BJ (cell line): ENCODE results near the gene IFIT1B. TPM values are rescaled to one million over a fixed set of nuclear protein-coding genes. Genes with fewer than 3 reads are reported as not detected.

ENCODE experiments used
- CTCF ChIA-PET: fragments of 350-600 bp; formaldehyde crosslinking; extraction: SDS; loops from one replicate; lab custom pipeline; 2021; ENCODE audit warnings: antibody characterized with exemption, inconsistent platforms; lab: Yijun Ruan, JAX
- POLR2A ChIA-PET: fragments of 300-600 bp; sonication (Branson Sonifier 250); formaldehyde crosslinking; extraction: SDS; loops from one replicate; lab custom pipeline; 2021; ENCODE audit warnings: antibody characterized with exemption; lab: Charles Lee
- DNase-seq: peaks from one replicate; pipeline ENCODE4 v3.0.0-alpha.2; 2011; ENCODE audit warnings: low read depth
- H3K27me3 ChIP-seq: 2 replicates; pipeline ENCODE4 v1.6.0; 2011; ENCODE audit warnings: low read length; ENCODE audit not compliant: control insufficient read depth, insufficient read depth
- H3K36me3 ChIP-seq: 2 replicates; pipeline ENCODE4 v1.5.1; 2011; ENCODE audit warnings: low read length; ENCODE audit not compliant: control insufficient read depth, insufficient read depth
- H3K4me3 ChIP-seq: 2 replicates; pipeline ENCODE4 v1.5.1; 2011; ENCODE audit warnings: low read depth, mild to moderate bottlenecking, control low read depth, low read length
- polyA plus RNA-seq: library from polyadenylated mRNA; depleted of rRNA; stranded (reverse); fragments of >200 nt; gene quantifications from 2 replicates; pipeline ENCODE4 v1.2.3, GENCODE V29; 2011
- TF ChIP-seq, protein P1 (sequence below): IDR thresholded peaks from 2 replicates; pipeline ENCODE4 v1.5.1; 2011; ENCODE audit warnings: low read depth, mild to moderate bottlenecking, control low read depth, inconsistent platforms, low read length, moderate library complexity; ENCODE audit not compliant: insufficient read depth

IFIT1B gene
- polyA plus RNA-seq, 1 experiment = not detected

- H3K27me3 ChIP-seq = no peaks in the 10 kb centered on the region
- H3K4me3 ChIP-seq = no peak overlapping the region
- ChIA-PET POLR2A (no interaction called here), CTCF (interaction anchor here (0.8 to 1.7 kb wide), 7 partner anchors 9 to 97 kb away, joined by 3 to 6 read pairs (median 3); no protein-coding TSS in a partner anchor)
- DNase-seq = no peak
- H3K36me3 ChIP-seq = no peaks in the 10 kb centered on the region
- TF ChIP-seq, protein P1, sequence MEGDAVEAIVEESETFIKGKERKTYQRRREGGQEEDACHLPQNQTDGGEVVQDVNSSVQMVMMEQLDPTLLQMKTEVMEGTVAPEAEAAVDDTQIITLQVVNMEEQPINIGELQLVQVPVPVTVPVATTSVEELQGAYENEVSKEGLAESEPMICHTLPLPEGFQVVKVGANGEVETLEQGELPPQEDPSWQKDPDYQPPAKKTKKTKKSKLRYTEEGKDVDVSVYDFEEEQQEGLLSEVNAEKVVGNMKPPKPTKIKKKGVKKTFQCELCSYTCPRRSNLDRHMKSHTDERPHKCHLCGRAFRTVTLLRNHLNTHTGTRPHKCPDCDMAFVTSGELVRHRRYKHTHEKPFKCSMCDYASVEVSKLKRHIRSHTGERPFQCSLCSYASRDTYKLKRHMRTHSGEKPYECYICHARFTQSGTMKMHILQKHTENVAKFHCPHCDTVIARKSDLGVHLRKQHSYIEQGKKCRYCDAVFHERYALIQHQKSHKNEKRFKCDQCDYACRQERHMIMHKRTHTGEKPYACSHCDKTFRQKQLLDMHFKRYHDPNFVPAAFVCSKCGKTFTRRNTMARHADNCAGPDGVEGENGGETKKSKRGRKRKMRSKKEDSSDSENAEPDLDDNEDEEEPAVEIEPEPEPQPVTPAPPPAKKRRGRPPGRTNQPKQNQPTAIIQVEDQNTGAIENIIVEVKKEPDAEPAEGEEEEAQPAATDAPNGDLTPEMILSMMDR = no peak
Observed at GRCh38 chr10:89355394-89355931, 22.4 kb upstream of the IFIT1B start.

DNA sequence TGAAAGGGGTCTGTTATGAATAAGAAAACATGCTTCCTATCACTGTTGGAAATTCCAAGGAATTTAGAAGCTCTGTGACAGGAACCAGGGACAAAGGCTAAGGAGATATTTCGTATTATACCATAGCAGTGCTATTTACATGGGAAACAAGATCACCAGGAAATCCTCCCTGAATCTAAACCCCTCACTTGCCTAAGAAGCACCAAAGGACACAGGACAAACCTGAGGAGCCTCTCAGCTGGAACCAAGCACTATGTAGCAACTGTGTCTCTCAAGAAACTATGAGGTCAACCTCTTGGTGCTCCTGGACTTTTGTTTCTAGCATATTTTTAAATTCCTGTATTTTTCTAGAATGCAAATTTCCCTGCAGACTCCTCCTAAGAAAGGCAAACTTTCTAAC is 20.8 kb upstream of the IFIT1B start:
- Histone ChIP-seq H3K4me3 (no peak overlapping the region), H3K36me3 (no peaks in the 10 kb centered on the region), H3K27me3 (no peaks in the 10 kb centered on the region)
- TF ChIP-seq, protein P1 = no peak
- DNase-seq = no peak
- CTCF ChIA-PET = interaction anchor here (3.9 kb wide), 1 partner anchor 12 kb away, joined by 30 read pairs; no protein-coding TSS in a partner anchor
- POLR2A ChIA-PET = no interaction called here

GRCh38 chr10:89357975-89358374 is 19.9 kb upstream of the IFIT1B start:
- ChIA-PET POLR2A (no interaction called here), CTCF (interaction anchor here (3.9 kb wide), 1 partner anchor 11 kb away, joined by 30 read pairs; no protein-coding TSS in a partner anchor)
- TF ChIP-seq, protein P1 = no peak
- no peak overlapping the region for H3K4me3 ChIP-seq
- DNase-seq = no peak
- no peaks in the 10 kb centered on the region for H3K27me3 ChIP-seq
- H3K36me3 ChIP-seq = no peaks in the 10 kb centered on the region

DNA sequence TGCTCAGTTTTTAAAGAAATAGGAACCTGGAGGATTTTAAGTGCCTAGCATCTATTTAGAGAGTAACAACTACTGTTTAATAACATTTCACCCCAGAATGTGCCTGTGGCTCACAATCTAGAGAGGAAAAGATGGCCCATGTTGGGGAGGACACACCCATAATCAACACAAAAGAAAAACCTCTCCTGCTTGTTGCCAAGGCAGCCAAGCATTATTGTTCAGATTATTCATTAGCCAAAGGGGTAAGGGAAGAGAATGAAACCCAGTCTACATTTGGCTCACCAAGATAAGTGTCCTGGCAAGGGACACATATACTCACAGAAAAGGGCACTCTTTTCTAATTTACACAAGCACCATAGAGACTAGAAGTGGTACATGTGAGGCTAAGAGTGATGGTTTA is 17.7 kb upstream of the IFIT1B start:
- POLR2A ChIA-PET = no interaction called here
- TF ChIP-seq, protein P1 = no peak
- CTCF ChIA-PET = interaction anchor here (3.9 kb wide), 1 partner anchor 9 kb away, joined by 30 read pairs; no protein-coding TSS in a partner anchor
- H3K36me3 ChIP-seq = no peaks in the 10 kb centered on the region
- no peaks in the 10 kb centered on the region for H3K27me3 ChIP-seq
- H3K4me3 ChIP-seq = no peak overlapping the region
- no peak for DNase-seq

- DNase-seq = no peak
- H3K36me3 ChIP-seq = no peaks in the 10 kb centered on the region
- no peaks in the 10 kb centered on the region for H3K27me3 ChIP-seq
- POLR2A ChIA-PET = no interaction called here
- CTCF ChIA-PET = interaction anchor here (1.2 kb wide), 2 partner anchors 52 to 144 kb away, joined by 3 read pairs; partner anchors contain the start of gene IFIT5
- TF ChIP-seq, protein P1 = no peak
- no peak overlapping the region for H3K4me3 ChIP-seq
Observed at GRCh38 chr10:89362929-89363328, 14.9 kb upstream of the IFIT1B start.
